B cell (primary cell): ENCODE data around the gene KIRREL3. TPM values are rescaled to one million over a fixed set of nuclear protein-coding genes. Genes with fewer than 3 reads are reported as not detected.

ENCODE experiments used
- ATAC-seq: fragments of 200-7000 bp; cut with Tn5 transposase; one replicate; pipeline ENCODE4 v1.10.0; 2021; ENCODE audit warnings: low read depth, mild to moderate bottlenecking, moderate number of reproducible peaks, moderate library complexity
- CTCF ChIA-PET: fragments of 350-600 bp; sonication (Branson Sonifier 250); formaldehyde crosslinking; loops from one replicate; lab custom pipeline; 2021; ENCODE audit warnings: antibody characterized with exemption, inconsistent platforms; lab: Charles Lee
- POLR2A ChIA-PET: fragments of 350-600 bp; sonication (Branson Sonifier 250); formaldehyde crosslinking; loops from one replicate; lab custom pipeline; 2021; ENCODE audit warnings: antibody characterized with exemption; lab: Charles Lee
- DNase-seq: peaks from one replicate; pipeline ENCODE4 v3.0.0; 2013
- H2AFZ ChIP-seq: 2 replicates; pipeline ENCODE4 v1.6.1; 2012; ENCODE audit warnings: mild to moderate bottlenecking, low read depth, low read length; ENCODE audit not compliant: insufficient read depth, poor library complexity, severe bottlenecking
- H3K27ac ChIP-seq, 2 donors: 1 replicate in 1 of 2; 2 replicates in 1 of 2; pipeline ENCODE4 v1.5.1; 2012 to 2013; ENCODE audit warnings: low read length in 2 of 2, mild to moderate bottlenecking in 2 of 2, moderate library complexity in 1 of 2
- H3K27me3 ChIP-seq, 4 experiments: fragments of 200-600 bp in 1 of 4; sonication (generic) in 1 of 4; replicated peaks in 1 of 4; 1 replicate in 2 of 4; 2 replicates in 2 of 4; pipeline versions ENCODE4 v1.6.1 to v1.7.0; 2013 to 2016; ENCODE audit warnings: low read length in 3 of 4, mild to moderate bottlenecking in 2 of 4, mixed read lengths in 1 of 4, moderate library complexity in 1 of 4; ENCODE audit not compliant: insufficient read depth in 4 of 4, control insufficient read depth in 3 of 4; ENCODE audit errors: control extremely low read depth in 1 of 4
- H3K36me3 ChIP-seq, 2 experiments: replicated peaks in 1 of 2; 1 replicate in 1 of 2; 2 replicates in 1 of 2; pipeline versions ENCODE4 v1.6.1 to v1.7.1; 2013; ENCODE audit warnings: low read length in 1 of 2; ENCODE audit not compliant: insufficient read depth in 2 of 2, control insufficient read depth in 1 of 2; ENCODE audit errors: control extremely low read depth in 1 of 2, extremely low read depth in 1 of 2
- H3K4me1 ChIP-seq, 2 donors: fragments of 200-600 bp in 1 of 2; sonication (generic) in 1 of 2; 1 replicate in 1 of 2; 2 replicates in 1 of 2; pipeline versions ENCODE4 v1.5.1 to v1.6.1; 2013 to 2017; ENCODE audit warnings: low read length in 2 of 2; ENCODE audit not compliant: control insufficient read depth in 2 of 2, insufficient read depth in 2 of 2
- H3K4me2 ChIP-seq: replicated peaks from 2 replicates; pipeline ENCODE3; 2012; ENCODE audit warnings: mild to moderate bottlenecking, low read depth, low read length; ENCODE audit not compliant: poor library complexity, severe bottlenecking
- H3K4me3 ChIP-seq, 5 experiments: fragments of 200-600 bp in 1 of 5; sonication (generic) in 1 of 5; 1 replicate in 3 of 5; 2 replicates in 2 of 5; pipeline versions ENCODE4 v1.5.1 to v1.7.0; 2011 to 2016; ENCODE audit warnings: low read length in 4 of 5, mild to moderate bottlenecking in 4 of 5, low read depth in 2 of 5, control low read depth in 1 of 5, moderate library complexity in 1 of 5; ENCODE audit not compliant: insufficient read depth in 1 of 5; ENCODE audit errors: control extremely low read depth in 1 of 5, extremely low read depth in 1 of 5
- H3K79me2 ChIP-seq: fragments of 200-600 bp; sonication (generic); one replicate; pipeline ENCODE4 v1.6.0; 2016; ENCODE audit warnings: low read length; ENCODE audit not compliant: control insufficient read depth, insufficient read depth
- H3K9ac ChIP-seq: fragments of 200-600 bp; sonication (generic); 2 replicates; pipeline ENCODE4 v1.6.1; 2017; ENCODE audit warnings: mild to moderate bottlenecking, low read length, moderate library complexity
- H3K9me3 ChIP-seq, 3 donors: one replicate each; pipeline versions ENCODE4 v1.6.1 to v1.7.1; 2013; ENCODE audit warnings: low read length in 2 of 3; ENCODE audit not compliant: control insufficient read depth in 2 of 3, insufficient read depth in 1 of 3; ENCODE audit errors: control extremely low read depth in 1 of 3
- H4K20me1 ChIP-seq: 2 replicates; pipeline ENCODE4 v1.6.0; 2012; ENCODE audit warnings: mild to moderate bottlenecking, low read length; ENCODE audit not compliant: insufficient read depth, control insufficient read depth, poor library complexity, severe bottlenecking
- H3K27ac Mint-ChIP-seq: one replicate; pipeline ENCODE4 v1.8.0; 2021; ENCODE audit warnings: mixed read lengths
- H3K27me3 Mint-ChIP-seq: one replicate; pipeline ENCODE4 v1.8.0; 2021; ENCODE audit warnings: mixed read lengths
- H3K4me1 Mint-ChIP-seq: one replicate; pipeline ENCODE4 v1.8.0; 2021; ENCODE audit warnings: mixed read lengths
- H3K4me3 Mint-ChIP-seq: one replicate; pipeline ENCODE4 v1.8.0; 2021; ENCODE audit warnings: mixed read lengths
- H3K9me3 Mint-ChIP-seq: one replicate; pipeline ENCODE4 v1.8.0; 2022; ENCODE audit warnings: mixed read lengths; ENCODE audit not compliant: insufficient read depth
- CTCF ChIP-seq: fragments of 200-600 bp; IDR thresholded peaks from one replicate; pipeline ENCODE4 v1.8.0; 2022; ENCODE audit warnings: antibody characterized with exemption, mild to moderate bottlenecking
- EZH2 ChIP-seq: IDR thresholded peaks from 2 replicates; pipeline ENCODE4 v1.6.1; 2012; ENCODE audit warnings: borderline replicate concordance, low read depth, mild to moderate bottlenecking, moderate library complexity, low read length; ENCODE audit not compliant: insufficient read depth, poor library complexity, severe bottlenecking
- WGBS: methylation state at CpG from one replicate; pipeline ENCODE4 v1.1.5; 2013; ENCODE audit warnings: missing lambda C conversion rate; ENCODE audit not compliant: insufficient coverage; 5-methylcytosine and 5-hydroxymethylcytosine counted together
- intact Hi-C: fragments of 100-400 bp; cut with micrococcal nuclease; formaldehyde crosslinking; loops from one replicate; pipeline ENCODE4 v1.10.0; 2022
- polyA plus RNA-seq: library from polyadenylated mRNA; depleted of rRNA; stranded (reverse); fragments of >200 nt; gene quantifications from 2 replicates; pipeline ENCODE4 v1.2.3, GENCODE V29; 2012
- total RNA-seq, 2 donors: library from RNA; stranded (reverse); fragments of 120-200 nt in 1 of 2; gene quantifications; 1 replicate in 1 of 2; 2 replicates in 1 of 2; pipeline versions ENCODE4 v1.2.3 to v1.2.4, GENCODE V29; 2013 to 2022

The KIRREL3 gene
- total and polyA plus RNA-seq, 2 donors (not counting 1 experiment from before 2014, with no cell fraction given): not detected

- Histone ChIP-seq H3K36me3 (no peaks in the 10 kb centered on the region), H3K4me1 (peaks cover 4 to 16% of the 10 kb centered on the region in 2 donors), H3K4me2 (no peak overlapping the region), H3K79me2 (no peaks in the 10 kb centered on the region), H3K4me3 (no peak overlapping the region), H3K27ac (no peak overlapping the region), H3K27me3 (no peaks in the 10 kb centered on the region), H3K9ac (no peak overlapping the region), H4K20me1 (no peaks in the 10 kb centered on the region), H3K9me3 (no peaks in the 10 kb centered on the region), H2AFZ (no peak overlapping the region)
- Mint-ChIP-seq H3K9me3 (no peaks in the 10 kb centered on the region), H3K4me3 (no peak overlapping the region), H3K27ac (no peak overlapping the region), H3K27me3 (peaks cover 9% of the 10 kb centered on the region), H3K4me1 (peaks cover 16% of the 10 kb centered on the region)
- ATAC-seq (no peak), DNase-seq (no peak)
- CTCF ChIA-PET: interaction anchor here (0.6 to 10.0 kb wide), 29 partner anchors 8 to 558 kb away, joined by 3 to 159 read pairs (median 5); no protein-coding TSS in a partner anchor
- 77% methylated on average over 4 of the region's 5 CpGs for WGBS
- POLR2A ChIA-PET: interaction anchor here (1.0 kb wide), 1 partner anchor 40 kb away, joined by 3 read pairs; no protein-coding TSS in a partner anchor
- TF ChIP-seq CTCF (no peak), EZH2 (no peak)
- intact Hi-C loops: loop anchor here (2.0 kb wide), 1 partner anchor 558 kb away; no protein-coding TSS in a partner anchor
Measured at GRCh38 chr11:126481303-126481680, 519.3 kb downstream of the KIRREL3 start.
